T-helper 17 cell (primary cell): ENCODE measurements around the gene RRP12. TPM values are rescaled to one million over a fixed set of nuclear protein-coding genes. Genes with fewer than 3 reads are reported as not detected.
"Not testable (repeated sequence)": the region's sequence is repeated elsewhere in the genome, so short reads cannot be mapped to it uniquely, and the experiment has no call there.

Experiments
- ATAC-seq: fragments of 150-1000 bp; cut with Tn5 transposase; 2 replicates; pipeline ENCODE4 v1.10.0; 2021; ENCODE audit warnings: mild to moderate bottlenecking, moderate library complexity
- DNase-seq, 3 donors: peaks; one replicate each; pipeline versions ENCODE4 v3.0.0 to v3.0.0-alpha.2; 2020 to 2021
- H3K9me3 ChIP-seq: one replicate; pipeline ENCODE4 v1.7.0; 2013; ENCODE audit warnings: low read length, mild to moderate bottlenecking; ENCODE audit not compliant: control insufficient read depth, poor library complexity, severe bottlenecking
- H3K27ac Mint-ChIP-seq: one replicate; pipeline ENCODE4 v1.8.0; 2022; ENCODE audit warnings: mild to moderate bottlenecking, moderate library complexity, mixed read lengths
- H3K27me3 Mint-ChIP-seq: one replicate; pipeline ENCODE4 v1.8.0; 2022; ENCODE audit warnings: mixed read lengths
- H3K36me3 Mint-ChIP-seq: one replicate; pipeline ENCODE4 v1.8.0; 2022; ENCODE audit warnings: low read depth, mixed read lengths
- H3K4me1 Mint-ChIP-seq: one replicate; pipeline ENCODE4 v1.8.0; 2022; ENCODE audit warnings: mild to moderate bottlenecking, mixed read lengths
- H3K4me3 Mint-ChIP-seq: one replicate; pipeline ENCODE4 v1.8.0; 2022; ENCODE audit warnings: mild to moderate bottlenecking, moderate library complexity, mixed read lengths
- total RNA-seq, 4 donors: library from RNA in 2 of 4; stranded (reverse) in 2 of 4; gene quantifications; one replicate each; pipeline ENCODE4 v1.2.3 and lab custom pipeline; 2022 to 2026

Gene RRP12
- total RNA-seq, 2 donors from 2014 or later, result 138 to 231 TPM

GRCh38 chr10:97356318-97356914, 44.7 kb downstream of the RRP12 start:
- H3K4me3 Mint-ChIP-seq, result peak overlapping the region; percentile 12
- H3K4me1 Mint-ChIP-seq, result peaks cover 7% of the 10 kb centered on the region
- no peak for DNase-seq
- ATAC-seq, result no peak
- H3K36me3 Mint-ChIP-seq, result no peaks in the 10 kb centered on the region
- H3K9me3 ChIP-seq, result no peaks in the 10 kb centered on the region
- no peak overlapping the region for H3K27ac Mint-ChIP-seq
- H3K27me3 Mint-ChIP-seq, result no peaks in the 10 kb centered on the region

- DNase-seq (no peak), ATAC-seq (peak; percentile 6)
- no peaks in the 10 kb centered on the region for H3K36me3 Mint-ChIP-seq
These were observed 45.6 kb downstream of the RRP12 start for GRCh38 chr10:97355571-97355975.

GRCh38 chr10:97353945-97354344, 47.2 kb downstream of the RRP12 start:
- ATAC-seq (no peak), DNase-seq (no peak)
- no peaks in the 10 kb centered on the region for H3K9me3 ChIP-seq
- H3K4me1 Mint-ChIP-seq, result peaks cover 5% of the 10 kb centered on the region
- H3K27ac Mint-ChIP-seq, result no peak overlapping the region
- H3K36me3 Mint-ChIP-seq, result no peaks in the 10 kb centered on the region
- H3K27me3 Mint-ChIP-seq, result no peaks in the 10 kb centered on the region
- no peak overlapping the region for H3K4me3 Mint-ChIP-seq

More at GRCh38 chr10:97355571-97355975, 45.6 kb downstream of the RRP12 start:
- peak overlapping the region; percentile 59 for H3K27ac Mint-ChIP-seq
- H3K4me3 Mint-ChIP-seq, result peak overlapping the region; percentile 73
- no peaks in the 10 kb centered on the region for H3K27me3 Mint-ChIP-seq
- no peaks in the 10 kb centered on the region for H3K9me3 ChIP-seq
- peaks cover 7% of the 10 kb centered on the region for H3K4me1 Mint-ChIP-seq

GRCh38 chr10:97349752-97350513, 51.2 kb downstream of the RRP12 start:
- DNase-seq (no peak), ATAC-seq (no peak)
- H3K36me3 Mint-ChIP-seq, result no peaks in the 10 kb centered on the region
- no peak overlapping the region for H3K27ac Mint-ChIP-seq
- H3K4me1 Mint-ChIP-seq, result no peaks in the 10 kb centered on the region
- no peak overlapping the region for H3K4me3 Mint-ChIP-seq
- H3K27me3 Mint-ChIP-seq, result no peaks in the 10 kb centered on the region
- H3K9me3 ChIP-seq, result no peaks in the 10 kb centered on the region

- ATAC-seq (no peak), DNase-seq (no peak)
These were observed 53.8 kb downstream of the RRP12 start for GRCh38 chr10:97347317-97347716.

GRCh38 chr10:97343664-97344063, 57.5 kb downstream of the RRP12 start:
- not testable (repeated sequence) for H3K4me3 Mint-ChIP-seq, H3K36me3 Mint-ChIP-seq

More at GRCh38 chr10:97347317-97347716, 53.8 kb downstream of the RRP12 start:
- Mint-ChIP-seq H3K4me3 (peak overlapping the region; percentile 63), H3K27me3 (no peaks in the 10 kb centered on the region), H3K36me3 (no peaks in the 10 kb centered on the region), H3K4me1 (peaks cover 3% of the 10 kb centered on the region), H3K27ac (peak overlapping the region; percentile 68)
- no peaks in the 10 kb centered on the region for H3K9me3 ChIP-seq

GRCh38 chr10:97341416-97341815, 59.7 kb downstream of the RRP12 start:
- no peaks in the 10 kb centered on the region for H3K9me3 ChIP-seq
- no peak for ATAC-seq
- Mint-ChIP-seq H3K4me3 (no peak overlapping the region), H3K27me3 (peaks cover 9% of the 10 kb centered on the region), H3K4me1 (peaks cover 3% of the 10 kb centered on the region), H3K36me3 (no peaks in the 10 kb centered on the region), H3K27ac (no peak overlapping the region)
- no peak for DNase-seq

More at GRCh38 chr10:97343664-97344063, 57.5 kb downstream of the RRP12 start:
- H3K4me1 Mint-ChIP-seq, H3K27me3 Mint-ChIP-seq, ATAC-seq, DNase-seq, H3K9me3 ChIP-seq: not testable (repeated sequence)
- peak overlapping the region; percentile 62 for H3K27ac Mint-ChIP-seq

GRCh38 chr10:97338041-97338440, 63.1 kb downstream of the RRP12 start:
- no peaks in the 10 kb centered on the region for H3K9me3 ChIP-seq
- DNase-seq (no peak), ATAC-seq (no peak)
- Mint-ChIP-seq H3K4me3 (no peak overlapping the region), H3K27ac (no peak overlapping the region), H3K27me3 (peaks cover 9% of the 10 kb centered on the region), H3K36me3 (no peaks in the 10 kb centered on the region), H3K4me1 (peaks cover 6% of the 10 kb centered on the region)

GRCh38 chr10:97336942-97337831, 64.0 kb downstream of the RRP12 start:
- no peak overlapping the region for H3K4me3 Mint-ChIP-seq
- no peak for ATAC-seq
- no peak overlapping the region for H3K27ac Mint-ChIP-seq
- H3K27me3 Mint-ChIP-seq, result peaks cover 9% of the 10 kb centered on the region
- H3K4me1 Mint-ChIP-seq, result peaks cover 14% of the 10 kb centered on the region
- DNase-seq, result no peak
- H3K9me3 ChIP-seq, result no peaks in the 10 kb centered on the region
- no peaks in the 10 kb centered on the region for H3K36me3 Mint-ChIP-seq

- peaks cover 9% of the 10 kb centered on the region for H3K27me3 Mint-ChIP-seq
- H3K4me3 Mint-ChIP-seq, result no peak overlapping the region
- peaks cover 21% of the 10 kb centered on the region for H3K4me1 Mint-ChIP-seq
- H3K9me3 ChIP-seq, result no peaks in the 10 kb centered on the region
- DNase-seq, result no peak
- H3K36me3 Mint-ChIP-seq, result no peaks in the 10 kb centered on the region
- no peak for ATAC-seq
- no peak overlapping the region for H3K27ac Mint-ChIP-seq
These were observed 64.7 kb downstream of the RRP12 start for GRCh38 chr10:97336446-97336845.

- H3K4me3 Mint-ChIP-seq, result peak overlapping the region; percentile 43
- no peak for ATAC-seq
- peaks cover 9% of the 10 kb centered on the region for H3K27me3 Mint-ChIP-seq
- H3K36me3 Mint-ChIP-seq, result peaks cover 2% of the 10 kb centered on the region
- peaks cover 24% of the 10 kb centered on the region for H3K4me1 Mint-ChIP-seq
- no peak for DNase-seq
- peak overlapping the region; percentile 16 for H3K27ac Mint-ChIP-seq
- H3K9me3 ChIP-seq, result no peaks in the 10 kb centered on the region
These were observed 65.1 kb downstream of the RRP12 start for GRCh38 chr10:97336006-97336405.

GRCh38 chr10:97335188-97335619, 65.9 kb downstream of the RRP12 start:
- Mint-ChIP-seq H3K36me3 (peaks cover 2% of the 10 kb centered on the region), H3K4me1 (peaks cover 26% of the 10 kb centered on the region), H3K4me3 (no peak overlapping the region), H3K27ac (peak overlapping the region; percentile 16), H3K27me3 (peaks cover 9% of the 10 kb centered on the region)
- H3K9me3 ChIP-seq, result no peaks in the 10 kb centered on the region
- DNase-seq (no peak), ATAC-seq (no peak)
